WTC11 (cell line): ENCODE measurements around the gene PURB. TPM values are rescaled to one million over a fixed set of nuclear protein-coding genes. Genes with fewer than 3 reads are reported as not detected.
A peak's percentile ranks its signal among the peaks of the same experiment; 100 is the strongest.

Experiments used
- ATAC-seq: fragments of 200-7000 bp; cut with Tn5 transposase; 2 replicates; pipeline ENCODE4 v1.10.0; 2021; ENCODE audit warnings: mild to moderate bottlenecking, moderate library complexity
- CTCF ChIA-PET: fragments of 300-600 bp; sonication (Branson Sonifier 250); formaldehyde crosslinking; loops from one replicate; lab custom pipeline; 2021; ENCODE audit warnings: antibody characterized with exemption; lab: Charles Lee
- POLR2A ChIA-PET: fragments of 350-600 bp; sonication (Branson Sonifier 250); formaldehyde crosslinking; loops from one replicate; lab custom pipeline; 2021; ENCODE audit warnings: antibody characterized with exemption; lab: Charles Lee
- DNase-seq: peaks from one replicate; pipeline ENCODE4 v3.0.0; 2021; ENCODE audit warnings: low spot score
- H3K27ac Mint-ChIP-seq: 2 replicates; pipeline ENCODE4 v1.8.0; 2021; ENCODE audit warnings: mixed read lengths
- H3K27me3 Mint-ChIP-seq: 2 replicates; pipeline ENCODE4 v1.8.0; 2021; ENCODE audit warnings: low read depth, mild to moderate bottlenecking, moderate library complexity, mixed read lengths
- H3K36me3 Mint-ChIP-seq: 2 replicates; pipeline ENCODE4 v1.8.0; 2021; ENCODE audit warnings: mixed read lengths
- H3K4me1 Mint-ChIP-seq: 2 replicates; pipeline ENCODE4 v1.8.0; 2022; ENCODE audit warnings: mixed read lengths
- H3K4me3 Mint-ChIP-seq: 2 replicates; pipeline ENCODE4 v1.8.0; 2021; ENCODE audit warnings: mild to moderate bottlenecking, moderate library complexity, mixed read lengths
- H3K9me3 Mint-ChIP-seq: 2 replicates; pipeline ENCODE4 v1.8.0; 2021; ENCODE audit warnings: mixed read lengths
- AFF4 ChIP-seq: sonication (generic); formaldehyde crosslinking; IDR thresholded peaks from 2 replicates; pipeline ENCODE4 v1.8.1; 2023; ENCODE audit warnings: mild to moderate bottlenecking, missing genetic modification reagents, borderline replicate concordance
- CBFB ChIP-seq: sonication (generic); formaldehyde crosslinking; IDR thresholded peaks from 2 replicates; pipeline ENCODE4 v1.8.1; 2022; ENCODE audit warnings: mild to moderate bottlenecking, low read depth, missing genetic modification reagents
- CDX4 ChIP-seq: fragments of 250-450 bp; sonication (Bioruptor Pico); IDR thresholded peaks from 2 replicates; pipeline ENCODE4 v1.9.0; 2021; ENCODE audit warnings: moderate library complexity, mild to moderate bottlenecking, inconsistent platforms, borderline replicate concordance
- CREM ChIP-seq: sonication (generic); formaldehyde crosslinking; IDR thresholded peaks from 2 replicates; pipeline ENCODE4 v1.8.1; 2022; ENCODE audit warnings: mild to moderate bottlenecking, missing genetic modification reagents, moderate library complexity
- FOXK1 ChIP-seq: sonication (generic); formaldehyde crosslinking; IDR thresholded peaks from 2 replicates; pipeline ENCODE4 v1.8.0; 2022; ENCODE audit warnings: mild to moderate bottlenecking, moderate library complexity, missing genetic modification reagents
- GABPB1 ChIP-seq: sonication (generic); formaldehyde crosslinking; IDR thresholded peaks from 2 replicates; pipeline ENCODE4 v1.8.1; 2023; ENCODE audit warnings: mild to moderate bottlenecking, missing genetic modification reagents
- GRHL2 ChIP-seq: fragments of 250-450 bp; sonication (Bioruptor Pico); IDR thresholded peaks from 2 replicates; pipeline ENCODE4 v1.8.0; 2022; ENCODE audit warnings: mild to moderate bottlenecking, moderate library complexity; ENCODE audit not compliant: insufficient replicate concordance, severe bottlenecking
- MYBL2 ChIP-seq: sonication (generic); formaldehyde crosslinking; IDR thresholded peaks from 2 replicates; pipeline ENCODE4 v1.8.1; 2023; ENCODE audit warnings: mild to moderate bottlenecking, moderate library complexity, missing genetic modification reagents
- NR2C2 ChIP-seq: sonication (generic); formaldehyde crosslinking; IDR thresholded peaks from 2 replicates; pipeline ENCODE4 v1.8.0; 2022; ENCODE audit warnings: mild to moderate bottlenecking, missing genetic modification reagents
- SP1 ChIP-seq: sonication (generic); formaldehyde crosslinking; conservative IDR thresholded peaks from 2 replicates; pipeline ENCODE4 v1.8.1; 2022; ENCODE audit warnings: missing genetic modification reagents
- TCF7 ChIP-seq: sonication (generic); formaldehyde crosslinking; IDR thresholded peaks from 2 replicates; pipeline ENCODE4 v1.8.0; 2022; ENCODE audit warnings: mild to moderate bottlenecking, low read depth, missing genetic modification reagents, moderate library complexity
- TEAD4 ChIP-seq: sonication (generic); formaldehyde crosslinking; IDR thresholded peaks from 2 replicates; pipeline ENCODE4 v1.8.0; 2022; ENCODE audit warnings: mild to moderate bottlenecking, missing genetic modification reagents
- ZBTB43 ChIP-seq: sonication (generic); formaldehyde crosslinking; IDR thresholded peaks from 2 replicates; pipeline ENCODE4 v1.8.1; 2023; ENCODE audit warnings: mild to moderate bottlenecking, missing genetic modification reagents
- ZNF219 ChIP-seq: sonication (generic); formaldehyde crosslinking; IDR thresholded peaks from 2 replicates; pipeline ENCODE4 v1.8.0; 2023; ENCODE audit warnings: missing genetic modification reagents, mild to moderate bottlenecking, borderline replicate concordance
- ZSCAN18 ChIP-seq: fragments of 250-450 bp; sonication (Bioruptor Pico); IDR thresholded peaks from 2 replicates; pipeline ENCODE4 v2.1.2; 2022; ENCODE audit warnings: mild to moderate bottlenecking, moderate library complexity
- total RNA-seq: library from RNA; stranded (reverse); gene quantifications from 3 replicates; pipeline ENCODE4 v1.2.3, GENCODE V29; 2021

PURB gene
- total RNA-seq, 1 experiment from 2014 or later: 22.1 TPM

- ChIA-PET POLR2A (no interaction called here), CTCF (no interaction called here)
- TF ChIP-seq CBFB (CRISPR knock-in tag): no peak
- TF ChIP-seq FOXK1 (CRISPR knock-in tag): no peak
- no peak for TF ChIP-seq AFF4 (CRISPR knock-in tag)
- no peak for TF ChIP-seq GABPB1 (CRISPR knock-in tag)
- no peak for TF ChIP-seq TEAD4
- TF ChIP-seq SP1: no peak
- no peak for TF ChIP-seq CREM (CRISPR knock-in tag)
- no peak for TF ChIP-seq GRHL2 (CRISPR knock-in tag)
- no peak for TF ChIP-seq TCF7 (CRISPR knock-in tag)
- TF ChIP-seq ZNF219 (CRISPR knock-in tag): no peak
- TF ChIP-seq NR2C2 (CRISPR knock-in tag): no peak
- Mint-ChIP-seq H3K4me1 (peaks cover 37% of the 10 kb centered on the region), H3K36me3 (peaks cover 15% of the 10 kb centered on the region), H3K27ac (peak overlapping the region; percentile 56; the same call in 1 of the 2 replicates), H3K4me3 (peak overlapping the region; percentile 90; the same call in 1 of the 2 replicates), H3K27me3 (no peaks in the 10 kb centered on the region), H3K9me3 (no peaks in the 10 kb centered on the region)
- ATAC-seq (no peak), DNase-seq (no peak)
Observed at GRCh38 chr7:44880317-44881018, 4.9 kb downstream of the PURB start.

GRCh38 chr7:44876393-44876792 is 8.9 kb downstream of the PURB start:
- CTCF ChIA-PET: interaction anchor here (1.0 kb wide), 1 partner anchor 20 kb away, joined by 3 read pairs; no protein-coding TSS in a partner anchor
- no peak overlapping the region for H3K27ac Mint-ChIP-seq
- DNase-seq: no peak
- ATAC-seq: no peak
- H3K9me3 Mint-ChIP-seq: peaks cover 13% of the 10 kb centered on the region
- TF ChIP-seq ZBTB43 (no peak), CDX4 (no peak), ZSCAN18 (CRISPR knock-in tag) (no peak), MYBL2 (CRISPR knock-in tag) (no peak)
- peaks cover 4% of the 10 kb centered on the region for H3K36me3 Mint-ChIP-seq
- no peak overlapping the region for H3K4me3 Mint-ChIP-seq
- POLR2A ChIA-PET: interaction anchor here (1.3 kb wide), 1 partner anchor 9 kb away, joined by 5 read pairs; the partner anchor contains the start of gene PURB
- H3K27me3 Mint-ChIP-seq: peaks cover 13% of the 10 kb centered on the region
- H3K4me1 Mint-ChIP-seq: peaks cover 10% of the 10 kb centered on the region
